Measurements from ENCODE around the gene TANC2.

GRCh38 chr17:62948370-62948769, 17.7 kb upstream of the TANC2 start:
- no peak for TF ChIP-seq CTCF (conservative IDR thresholded peaks at IDR 0.05 in 1 of 2, IDR thresholded peaks at IDR 0.05 in 1 of 2; ENCODE audit: extremely low read depth in 1 of 2, insufficient read depth in 1 of 2, low read depth in 1 of 2, low read length in 2 of 2)
- TF ChIP-seq EZH2 (IDR thresholded peaks at IDR 0.05; ENCODE audit: borderline replicate concordance, low read length), result no peak

Data from mammary epithelial cell (primary cell).